Measurements from ENCODE around the gene PSG1.
"Not testable (repeated sequence)": the region's sequence is repeated elsewhere in the genome, so short reads cannot be mapped to it uniquely, and the experiment has no call there.

Gene PSG1

GRCh38 chr19:42832023-42832680, 47.4 kb downstream of the PSG1 start:
- H3K9me3 ChIP-seq (replicated peaks in 1 of 11); H3K27me3 ChIP-seq; H3K4me2 ChIP-seq; H4K20me1 ChIP-seq; H3K36me3 ChIP-seq; H3K27ac ChIP-seq; H3K4me1 ChIP-seq; H3K9ac ChIP-seq; H3K4me3 ChIP-seq: not testable (repeated sequence)

GRCh38 chr19:42831221-42832019, 48.1 kb downstream of the PSG1 start:
- Histone ChIP-seq H3K9me3 (replicated peaks in 1 of 11) (no peaks in the 10 kb centered on the region), H3K4me2 (no peak overlapping the region), H3K4me1 (no peaks in the 10 kb centered on the region), H3K27me3 (no peaks in the 10 kb centered on the region), H3K9ac (no peak overlapping the region), H3K27ac (no peak overlapping the region), H4K20me1 (no peaks in the 10 kb centered on the region), H3K4me3 (no peak overlapping the region), H3K36me3 (no peaks in the 10 kb centered on the region)
- no peak for TF ChIP-seq Cebpa-rat (IDR thresholded peaks at IDR 0.05)

GRCh38 chr19:42821306-42821977, 58.1 kb downstream of the PSG1 start:
- H3K4me1 ChIP-seq = peaks cover 0 to 18% (median 9%) of the 10 kb centered on the region in 10 experiments; a peak in 15 of 20 replicates
- H3K4me2 ChIP-seq; H3K36me3 ChIP-seq; H3K9me3 ChIP-seq (replicated peaks in 1 of 11); H3K27ac ChIP-seq; H4K20me1 ChIP-seq; H3K4me3 ChIP-seq; H3K9ac ChIP-seq; H3K27me3 ChIP-seq: not testable (repeated sequence)

- H3K4me1 ChIP-seq = peaks cover 0 to 11% (median 3%) of the 10 kb centered on the region in 10 experiments; a peak in 15 of 20 replicates
- not testable (repeated sequence) for H3K9me3 ChIP-seq (replicated peaks in 1 of 11); H3K4me3 ChIP-seq; H4K20me1 ChIP-seq; H3K9ac ChIP-seq; H3K4me2 ChIP-seq; H3K36me3 ChIP-seq; H3K27ac ChIP-seq; H3K27me3 ChIP-seq
Measured at GRCh38 chr19:42819960-42820650, 59.4 kb downstream of the PSG1 start.

- no peaks in the 10 kb centered on the region for H3K4me1 ChIP-seq
- H3K9me3 ChIP-seq (replicated peaks in 1 of 11) = no peaks in the 10 kb centered on the region
- no peaks in the 10 kb centered on the region for H3K36me3 ChIP-seq
- no peak overlapping the region for H3K4me3 ChIP-seq
- TF ChIP-seq Cebpa-rat (IDR thresholded peaks at IDR 0.05) = no peak
- H3K27me3 ChIP-seq = no peaks in the 10 kb centered on the region
- H3K9ac ChIP-seq = no peak overlapping the region
- no peaks in the 10 kb centered on the region for H4K20me1 ChIP-seq
- no peak overlapping the region for H3K27ac ChIP-seq
- H3K4me2 ChIP-seq = no peak overlapping the region
Measured at GRCh38 chr19:42816894-42817293, 62.6 kb downstream of the PSG1 start.

Measured in BLaER1 treated with 17β-estradiol and CSF1 and Interleukin-3, amounts not matched to agents 10 nM and 100 nM (cell line).